Hepatocyte (in vitro differentiated cells): ENCODE data around the gene ABHD3.
"Not testable (repeated sequence)": the region's sequence is repeated elsewhere in the genome, so short reads cannot be mapped to it uniquely, and the experiment has no call there.

ENCODE experiments used
- EZH2 ChIP-seq: fragments of 200-600 bp; sonication (generic); IDR thresholded peaks from 2 replicates; pipeline ENCODE4 v1.6.1; 2016; ENCODE audit warnings: antibody characterized with exemption, mild to moderate bottlenecking, borderline replicate concordance
- EZH2phosphoT487 ChIP-seq: fragments of 200-600 bp; sonication (generic); IDR thresholded peaks from one replicate; pipeline ENCODE4 v1.6.1; 2018; ENCODE audit warnings: antibody characterized with exemption, mild to moderate bottlenecking, low read depth, moderate library complexity; ENCODE audit not compliant: unreplicated experiment, severe bottlenecking
- TF ChIP-seq, protein P1 (sequence below): fragments of 200-600 bp; sonication (generic); IDR thresholded peaks from 2 replicates; pipeline ENCODE4 v1.5.1; 2016; ENCODE audit warnings: antibody characterized with exemption, mild to moderate bottlenecking; ENCODE audit not compliant: poor library complexity

DNA sequence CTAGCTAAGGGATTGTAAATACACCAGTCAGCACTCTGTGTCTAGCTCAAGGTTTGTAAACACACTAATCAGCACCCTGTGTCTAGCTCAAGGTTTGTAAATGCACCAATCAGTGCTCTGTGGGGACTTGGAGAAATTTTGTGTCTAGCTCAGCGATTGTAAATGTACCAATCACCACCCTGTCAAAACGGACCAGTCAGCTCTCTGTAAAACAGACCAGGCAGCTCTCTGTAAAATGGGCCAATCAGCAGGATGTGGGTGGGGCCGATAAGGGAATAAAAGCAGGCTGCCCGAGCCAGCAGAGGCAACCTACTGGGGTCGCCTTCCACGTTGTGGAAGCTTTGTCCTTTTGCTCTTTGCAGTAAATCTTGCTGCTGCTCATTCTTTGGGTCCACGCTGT, 2.6 kb upstream of the ABHD3 start:
- TF ChIP-seq, protein P1, sequence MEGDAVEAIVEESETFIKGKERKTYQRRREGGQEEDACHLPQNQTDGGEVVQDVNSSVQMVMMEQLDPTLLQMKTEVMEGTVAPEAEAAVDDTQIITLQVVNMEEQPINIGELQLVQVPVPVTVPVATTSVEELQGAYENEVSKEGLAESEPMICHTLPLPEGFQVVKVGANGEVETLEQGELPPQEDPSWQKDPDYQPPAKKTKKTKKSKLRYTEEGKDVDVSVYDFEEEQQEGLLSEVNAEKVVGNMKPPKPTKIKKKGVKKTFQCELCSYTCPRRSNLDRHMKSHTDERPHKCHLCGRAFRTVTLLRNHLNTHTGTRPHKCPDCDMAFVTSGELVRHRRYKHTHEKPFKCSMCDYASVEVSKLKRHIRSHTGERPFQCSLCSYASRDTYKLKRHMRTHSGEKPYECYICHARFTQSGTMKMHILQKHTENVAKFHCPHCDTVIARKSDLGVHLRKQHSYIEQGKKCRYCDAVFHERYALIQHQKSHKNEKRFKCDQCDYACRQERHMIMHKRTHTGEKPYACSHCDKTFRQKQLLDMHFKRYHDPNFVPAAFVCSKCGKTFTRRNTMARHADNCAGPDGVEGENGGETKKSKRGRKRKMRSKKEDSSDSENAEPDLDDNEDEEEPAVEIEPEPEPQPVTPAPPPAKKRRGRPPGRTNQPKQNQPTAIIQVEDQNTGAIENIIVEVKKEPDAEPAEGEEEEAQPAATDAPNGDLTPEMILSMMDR, result not testable (repeated sequence)
- TF ChIP-seq EZH2, EZH2phosphoT487: not testable (repeated sequence)
